IMR-90 (cell line): ENCODE data around the gene CLTCL1. TPM values are rescaled to one million over a fixed set of nuclear protein-coding genes. Genes with fewer than 3 reads are reported as not detected.

Source experiments
- ATAC-seq: fragments of 200-7000 bp; cut with Tn5 transposase; 2 replicates; pipeline ENCODE4 v1.9.1; 2020; ENCODE audit warnings: low read depth, mild to moderate bottlenecking, moderate library complexity
- BruUV-seq: library from RNA; stranded (reverse); fragments of 400-500 nt; replicated peaks from 2 replicates; lab custom pipeline; 2021; lab: Mats Ljungman, UMichigan
- CTCF ChIA-PET: fragments of 300-600 bp; formaldehyde crosslinking; extraction: SDS; loops from one replicate; lab custom pipeline; 2021; ENCODE audit warnings: antibody characterized with exemption; lab: Yijun Ruan, JAX
- POLR2A ChIA-PET: fragments of 300-600 bp; sonication (Branson Sonifier 250); formaldehyde crosslinking; loops from one replicate; lab custom pipeline; 2022; ENCODE audit warnings: antibody characterized with exemption; ENCODE audit not compliant: unreplicated experiment; lab: Charles Lee
- DNase-seq: peaks from one replicate; pipeline ENCODE4 v3.0.0; 2013
- H2AFZ ChIP-seq: replicated peaks from 2 replicates; pipeline ENCODE3; 2013; ENCODE audit warnings: low read length, mild to moderate bottlenecking; ENCODE audit not compliant: poor library complexity
- H2AK5ac ChIP-seq: 2 replicates; pipeline ENCODE4 v1.6.1; 2013; ENCODE audit warnings: low read depth, low read length, inconsistent platforms
- H2AK9ac ChIP-seq: replicated peaks from 2 replicates; pipeline ENCODE3; 2013; ENCODE audit warnings: mild to moderate bottlenecking, low read depth, low read length, moderate library complexity; ENCODE audit not compliant: poor library complexity
- H2BK120ac ChIP-seq: 2 replicates; pipeline ENCODE4 v1.6.1; 2013; ENCODE audit warnings: low read depth, low read length, inconsistent platforms
- H2BK15ac ChIP-seq: 3 replicates; pipeline ENCODE4 v1.6.1; 2013; ENCODE audit warnings: low read depth, low read length, inconsistent platforms
- H2BK20ac ChIP-seq: 2 replicates; pipeline ENCODE4 v1.6.1; 2013; ENCODE audit warnings: low read depth, mild to moderate bottlenecking, inconsistent platforms, low read length, moderate library complexity
- H2BK5ac ChIP-seq: 2 replicates; pipeline ENCODE4 v1.6.1; 2013; ENCODE audit warnings: mild to moderate bottlenecking, low read depth, low read length, inconsistent platforms; ENCODE audit not compliant: poor library complexity, severe bottlenecking
- H3K14ac ChIP-seq: replicated peaks from 2 replicates; pipeline ENCODE4 v1.6.1; 2013; ENCODE audit warnings: low read depth, low read length, inconsistent platforms
- H3K18ac ChIP-seq: 2 replicates; pipeline ENCODE4 v1.6.1; 2013; ENCODE audit warnings: low read depth, low read length, control low read depth
- H3K23ac ChIP-seq: 2 replicates; pipeline ENCODE4 v1.6.1; 2013; ENCODE audit warnings: low read depth, low read length, inconsistent platforms
- H3K27ac ChIP-seq: 2 replicates; pipeline ENCODE4 v1.5.1; 2013; ENCODE audit warnings: mild to moderate bottlenecking, control low read depth, low read length; ENCODE audit not compliant: insufficient read depth
- H3K27me3 ChIP-seq: 2 replicates; pipeline ENCODE4 v1.6.1; 2013; ENCODE audit warnings: low read length; ENCODE audit not compliant: control insufficient read depth, insufficient read depth
- H3K36me3 ChIP-seq: 2 replicates; pipeline ENCODE4 v1.6.1; 2013; ENCODE audit warnings: low read length, mixed read lengths; ENCODE audit not compliant: control insufficient read depth, insufficient read depth
- H3K4ac ChIP-seq: 2 replicates; pipeline ENCODE4 v1.6.1; 2013; ENCODE audit warnings: low read depth, low read length, inconsistent platforms
- H3K4me1 ChIP-seq: 2 replicates; pipeline ENCODE4 v1.6.1; 2013; ENCODE audit warnings: low read length, mixed read lengths; ENCODE audit not compliant: control insufficient read depth, insufficient read depth
- H3K4me2 ChIP-seq: 2 replicates; pipeline ENCODE4 v1.6.1; 2013; ENCODE audit warnings: low read depth, mild to moderate bottlenecking, control low read depth, low read length, moderate library complexity
- H3K4me3 ChIP-seq: 2 replicates; pipeline ENCODE4 v1.5.1; 2013; ENCODE audit warnings: low read depth, mild to moderate bottlenecking, control low read depth, low read length, moderate library complexity; ENCODE audit not compliant: insufficient read depth
- H3K56ac ChIP-seq: 2 replicates; pipeline ENCODE4 v1.6.1; 2013; ENCODE audit warnings: low read length, inconsistent platforms; ENCODE audit not compliant: insufficient read depth; ENCODE audit errors: extremely low read depth
- H3K79me1 ChIP-seq, 2 experiments: 2 replicates each; pipeline ENCODE4 v1.6.1; 2013; ENCODE audit warnings: low read length in 2 of 2, inconsistent platforms in 1 of 2, low read depth in 1 of 2
- H3K9ac ChIP-seq: 2 replicates; pipeline ENCODE4 v1.6.1; 2013; ENCODE audit warnings: low read depth, low read length, control low read depth
- H3K9me1 ChIP-seq: 2 replicates; pipeline ENCODE4 v1.6.1; 2013; ENCODE audit warnings: low read length, inconsistent platforms; ENCODE audit not compliant: insufficient read depth
- H3K9me3 ChIP-seq: 2 replicates; pipeline ENCODE4 v1.6.1; 2013; ENCODE audit warnings: low read length; ENCODE audit not compliant: control insufficient read depth, insufficient read depth
- H4K20me1 ChIP-seq: 2 replicates; pipeline ENCODE4 v1.6.1; 2013; ENCODE audit warnings: low read length, inconsistent platforms; ENCODE audit not compliant: insufficient read depth
- H4K5ac ChIP-seq: 2 replicates; pipeline ENCODE4 v1.6.1; 2013; ENCODE audit warnings: mild to moderate bottlenecking, low read depth, low read length, control low read depth
- H4K8ac ChIP-seq, 2 experiments: 2 replicates each; pipeline ENCODE4 v1.6.1; 2013; ENCODE audit warnings: low read depth in 2 of 2, low read length in 2 of 2, control low read depth in 1 of 2, inconsistent platforms in 1 of 2
- H4K91ac ChIP-seq: 2 replicates; pipeline ENCODE4 v1.6.1; 2013; ENCODE audit warnings: low read depth, low read length, inconsistent platforms; ENCODE audit not compliant: insufficient read depth
- CEBPB ChIP-seq: IDR thresholded peaks from 2 replicates; pipeline ENCODE4 v1.6.1; 2012; ENCODE audit warnings: low read depth, low read length, improper control_type of control experiment
- CHD1 ChIP-seq: IDR thresholded peaks from 2 replicates; pipeline ENCODE4 v1.6.1; 2012; ENCODE audit warnings: low read depth, low read length, improper control_type of control experiment
- CTCF ChIP-seq: conservative IDR thresholded peaks from 2 replicates; pipeline ENCODE4 v1.5.1; 2012; ENCODE audit warnings: mild to moderate bottlenecking, low read depth, low read length, improper control_type of control experiment
- MAFK ChIP-seq: IDR thresholded peaks from 2 replicates; pipeline ENCODE4 v1.6.1; 2012; ENCODE audit warnings: low read depth, low read length, improper control_type of control experiment
- RAD21 ChIP-seq: IDR thresholded peaks from 2 replicates; pipeline ENCODE4 v1.6.1; 2012; ENCODE audit warnings: low read length, improper control_type of control experiment
- RCOR1 ChIP-seq: IDR thresholded peaks from 2 replicates; pipeline ENCODE4 v1.6.1; 2012; ENCODE audit warnings: mild to moderate bottlenecking, low read length, improper control_type of control experiment; ENCODE audit not compliant: insufficient replicate concordance
- RFX5 ChIP-seq: IDR thresholded peaks from 2 replicates; pipeline ENCODE4 v1.8.0; 2012; ENCODE audit warnings: low read depth, mild to moderate bottlenecking, low read length, moderate library complexity
- SMC3 ChIP-seq: fragments of 150-350 bp; IDR thresholded peaks from 2 replicates; pipeline ENCODE4 v1.6.1; 2016; ENCODE audit warnings: low read depth, mild to moderate bottlenecking, antibody characterized with exemption, low read length, moderate library complexity
- WGBS, 2 experiments: methylation state at CpG; one replicate each; pipeline versions ENCODE4 v1.1.5 to v1.1.7; 2013; ENCODE audit warnings: missing lambda C conversion rate in 2 of 2; ENCODE audit not compliant: insufficient read length in 1 of 2; ENCODE audit errors: extremely low coverage in 2 of 2; 5-methylcytosine and 5-hydroxymethylcytosine counted together
- dilution Hi-C: fragments of 300-500 bp; cut with HindIII; formaldehyde crosslinking; loops from one replicate; pipeline ENCODE4 v1.14.3; 2018; ENCODE audit warnings: low sequenced_read_pairs; ENCODE audit not compliant: unreplicated experiment
- in situ Hi-C: fragments of 300-500 bp; cut with MboI; formaldehyde crosslinking; loops from 3 replicates; pipeline ENCODE4 v1.14.3; 2019; ENCODE audit warnings: low sequenced_read_pairs, inconsistent platforms, mixed read lengths
- intact Hi-C: fragments of 100-400 bp; cut with micrococcal nuclease; formaldehyde crosslinking; loops from 2 replicates; pipeline ENCODE4 v1.10.0; 2022
- polyA plus RNA-seq, 3 experiments: library from polyadenylated mRNA; depleted of rRNA; stranded (reverse); fragments of >200 nt; gene quantifications; 2 replicates each; pipeline ENCODE4 v1.2.3, GENCODE V29; 2012; ENCODE audit warnings: low replicate concordance in 1 of 3
- total RNA-seq: library from RNA; depleted of rRNA; stranded (reverse); fragments of >200 nt; gene quantifications from 2 replicates; pipeline ENCODE4 v1.2.3, GENCODE V29; 2012

The CLTCL1 gene
- total and polyA plus RNA-seq, 2 of the 4 experiments (the other 2 are of a cell fraction): 6.2 to 8.1 TPM

GRCh38 chr22:19331975-19332374 is 40.5 kb upstream of the CLTCL1 start (continued):
- TF ChIP-seq CTCF: no peak
- TF ChIP-seq SMC3: no peak
- no peak for TF ChIP-seq CEBPB

- H3K4me1 ChIP-seq: no peaks in the 10 kb centered on the region
- no peak overlapping the region for H3K27ac ChIP-seq
- H3K18ac ChIP-seq: no peak overlapping the region
- H2AK5ac ChIP-seq: no peak overlapping the region
- no peak overlapping the region for H3K9ac ChIP-seq
- ATAC-seq (no peak), DNase-seq (no peak)
- POLR2A ChIA-PET: no interaction called here
- CTCF ChIA-PET: no interaction called here
- in situ Hi-C loops (no loop called here), intact Hi-C loops (no loop called here), dilution Hi-C loops (no loop called here)
- H4K20me1 ChIP-seq: no peaks in the 10 kb centered on the region
- no peaks in the 10 kb centered on the region for H3K27me3 ChIP-seq
- no peak for TF ChIP-seq RFX5
- no peak for TF ChIP-seq MAFK
- TF ChIP-seq CHD1: no peak
- no peak for TF ChIP-seq RAD21
- no peak for TF ChIP-seq RCOR1
- H3K23ac ChIP-seq: no peak overlapping the region
- H3K4me2 ChIP-seq: no peak overlapping the region
- peaks cover 3% of the 10 kb centered on the region for H3K9me3 ChIP-seq
- no peak overlapping the region for H2BK15ac ChIP-seq
- no peak overlapping the region for H3K14ac ChIP-seq
- no peak overlapping the region for H3K4me3 ChIP-seq
- H3K9me1 ChIP-seq: no peaks in the 10 kb centered on the region
- no peak overlapping the region for H2BK120ac ChIP-seq
- H3K56ac ChIP-seq: no peak overlapping the region
- 92% methylated on average over 4 of the region's 7 CpGs; no CpG with 5 or more reads in 1 of the 2 experiments for WGBS, 2 experiments
- H4K5ac ChIP-seq: no peak overlapping the region
- no TSS peak for BruUV-seq
- no peak overlapping the region for H4K91ac ChIP-seq
- H2BK20ac ChIP-seq: no peak overlapping the region
- no peak overlapping the region for H2BK5ac ChIP-seq
- H2AFZ ChIP-seq: no peak overlapping the region
- H2AK9ac ChIP-seq: no peak overlapping the region
- H3K4ac ChIP-seq: no peak overlapping the region
- H3K79me1 ChIP-seq: peaks cover 0 to 3% of the 10 kb centered on the region in 2 experiments; a peak in 1 of 4 replicates
- H3K36me3 ChIP-seq: peaks cover 36% of the 10 kb centered on the region
- H4K8ac ChIP-seq: no peak overlapping the region
Measured at GRCh38 chr22:19331474-19331873, 40.0 kb upstream of the CLTCL1 start.
